ACC112 (cell line): Measurements from ENCODE around the gene MRPL34.

Source experiments
- H2AFZ ChIP-seq: fragments of 200-600 bp; sonication (generic); one replicate; pipeline ENCODE4 v1.6.0; 2017; ENCODE audit warnings: antibody characterized with exemption, low read length; ENCODE audit not compliant: unreplicated experiment
- H3K27ac ChIP-seq: fragments of 200-600 bp; sonication (generic); 2 replicates; pipeline ENCODE4 v1.5.1; 2014; ENCODE audit warnings: low read depth, mild to moderate bottlenecking, antibody characterized with exemption, low read length, moderate library complexity
- H3K27me3 ChIP-seq: fragments of 200-600 bp; sonication (generic); 2 replicates; pipeline ENCODE4 v1.6.1; 2014; ENCODE audit warnings: mild to moderate bottlenecking, antibody characterized with exemption, low read length, moderate library complexity, mixed read lengths; ENCODE audit not compliant: insufficient read depth
- H3K36me3 ChIP-seq: fragments of 200-600 bp; sonication (generic); 2 replicates; pipeline ENCODE4 v1.6.1; 2016; ENCODE audit warnings: mild to moderate bottlenecking, antibody characterized with exemption, low read length, moderate library complexity, mixed read lengths; ENCODE audit not compliant: insufficient read depth
- H3K4me1 ChIP-seq: fragments of 200-600 bp; sonication (generic); one replicate; pipeline ENCODE4 v1.6.1; 2016; ENCODE audit warnings: low read length, mixed read lengths; ENCODE audit not compliant: insufficient read depth, unreplicated experiment, control insufficient read depth
- H3K4me3 ChIP-seq: fragments of 200-600 bp; sonication (generic); 2 replicates; pipeline ENCODE4 v1.5.1; 2014; ENCODE audit warnings: mild to moderate bottlenecking, low read depth, low read length
- H3K79me2 ChIP-seq: fragments of 200-600 bp; sonication (generic); one replicate; pipeline ENCODE4 v1.6.0; 2016; ENCODE audit warnings: low read length; ENCODE audit not compliant: control insufficient read depth, unreplicated experiment, insufficient read depth

MRPL34 gene

DNA sequence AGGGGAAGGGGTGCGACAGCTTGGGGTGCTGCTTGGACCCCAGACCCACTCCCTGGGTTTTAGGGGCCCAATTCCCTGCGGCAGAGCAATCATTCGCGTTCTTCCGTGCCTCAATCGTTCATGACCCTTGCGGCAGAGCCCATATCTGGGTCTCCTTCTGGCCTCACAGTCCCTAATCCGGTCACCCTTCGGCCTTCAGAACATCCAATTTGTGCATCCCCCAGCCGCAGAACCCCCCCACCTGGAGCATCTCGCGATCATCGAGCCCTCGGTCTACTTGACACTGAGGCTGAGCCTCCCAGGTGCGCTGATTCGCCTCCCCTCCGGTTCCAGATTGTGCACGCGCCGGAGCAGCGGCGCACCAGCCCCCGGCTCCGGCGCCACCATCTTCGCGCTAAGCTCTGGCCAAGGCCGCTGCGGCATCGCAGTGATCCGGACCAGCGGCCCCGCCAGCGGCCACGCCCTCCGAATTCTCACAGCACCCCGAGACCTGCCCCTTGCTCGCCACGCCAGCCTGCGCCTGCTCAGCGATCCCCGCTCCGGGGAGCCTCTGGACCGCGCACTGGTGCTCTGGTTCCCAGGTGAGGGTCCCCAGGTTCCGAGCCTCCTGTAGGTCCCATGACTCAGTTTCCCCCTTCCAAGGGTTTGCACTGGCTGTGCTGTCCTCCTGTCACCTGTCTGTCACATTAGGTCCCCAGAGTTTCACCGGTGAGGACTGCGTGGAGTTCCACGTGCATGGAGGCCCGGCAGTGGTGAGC, 32.2 kb downstream of the MRPL34 start:
- peak overlapping the region; percentile 5; the same call in 1 of the 2 replicates for H3K27ac ChIP-seq
- H3K4me3 ChIP-seq = peak overlapping the region; percentile 87
- peak overlapping the region; percentile 96 for H2AFZ ChIP-seq
- no peaks in the 10 kb centered on the region for H3K27me3 ChIP-seq
- peaks cover 3% of the 10 kb centered on the region for H3K79me2 ChIP-seq
- peaks cover 5% of the 10 kb centered on the region for H3K4me1 ChIP-seq
- no peaks in the 10 kb centered on the region; the same call in 1 of the 2 replicates for H3K36me3 ChIP-seq

- Histone ChIP-seq H3K79me2 (peaks cover 3% of the 10 kb centered on the region), H3K27ac (no peak overlapping the region), H2AFZ (no peak overlapping the region)
Observed at GRCh38 chr19:17338433-17339078, 32.9 kb downstream of the MRPL34 start.

GRCh38 chr19:17339088-17339741, 33.5 kb downstream of the MRPL34 start:
- Histone ChIP-seq H2AFZ (no peak overlapping the region), H3K27me3 (no peaks in the 10 kb centered on the region), H3K27ac (no peak overlapping the region), H3K79me2 (peaks cover 3% of the 10 kb centered on the region), H3K4me1 (peaks cover 5% of the 10 kb centered on the region), H3K4me3 (no peak overlapping the region; the same call in 1 of the 2 replicates), H3K36me3 (no peaks in the 10 kb centered on the region; the same call in 1 of the 2 replicates)

More at GRCh38 chr19:17338433-17339078, 32.9 kb downstream of the MRPL34 start:
- no peaks in the 10 kb centered on the region; the same call in 1 of the 2 replicates for H3K36me3 ChIP-seq
- H3K4me3 ChIP-seq = peak overlapping the region; percentile 87
- peaks cover 5% of the 10 kb centered on the region for H3K4me1 ChIP-seq
- H3K27me3 ChIP-seq = no peaks in the 10 kb centered on the region

- Histone ChIP-seq H3K27ac (no peak overlapping the region), H3K4me1 (peaks cover 5% of the 10 kb centered on the region), H3K79me2 (peaks cover 3% of the 10 kb centered on the region), H3K4me3 (no peak overlapping the region), H2AFZ (no peak overlapping the region), H3K27me3 (no peaks in the 10 kb centered on the region), H3K36me3 (no peaks in the 10 kb centered on the region; the same call in 1 of the 2 replicates)
Observed at GRCh38 chr19:17340302-17340870, 34.7 kb downstream of the MRPL34 start.

DNA sequence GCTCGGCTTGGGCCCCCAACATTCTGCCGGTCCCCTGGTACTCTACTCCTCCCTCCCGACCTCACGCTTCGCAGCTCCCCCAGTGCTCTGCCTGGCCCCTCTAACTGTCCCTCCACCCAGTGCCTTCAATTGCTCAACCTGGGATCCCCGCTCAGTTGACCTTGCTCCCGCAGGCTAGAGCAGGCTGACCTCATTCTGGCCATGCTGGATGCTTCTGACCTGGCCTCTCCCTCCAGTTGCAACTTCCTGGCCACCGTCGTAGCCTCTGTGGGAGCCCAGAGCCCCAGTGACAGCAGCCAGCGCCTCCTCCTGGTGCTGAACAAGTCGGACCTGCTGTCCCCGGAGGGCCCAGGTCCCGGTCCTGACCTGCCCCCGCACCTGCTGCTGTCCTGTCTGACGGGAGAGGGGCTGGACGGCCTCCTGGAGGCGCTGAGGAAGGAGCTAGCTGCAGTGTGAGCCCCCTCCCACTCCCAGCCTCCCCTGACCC, 35.2 kb downstream of the MRPL34 start:
- H2AFZ ChIP-seq = no peak overlapping the region
- peaks cover 3% of the 10 kb centered on the region for H3K79me2 ChIP-seq
- no peaks in the 10 kb centered on the region; the same call in 1 of the 2 replicates for H3K36me3 ChIP-seq
- H3K27ac ChIP-seq = no peak overlapping the region
- peaks cover 5% of the 10 kb centered on the region for H3K4me1 ChIP-seq
- no peaks in the 10 kb centered on the region for H3K27me3 ChIP-seq
- H3K4me3 ChIP-seq = no peak overlapping the region

GRCh38 chr19:17341386-17341785, 35.7 kb downstream of the MRPL34 start:
- H3K4me1 ChIP-seq = peaks cover 5% of the 10 kb centered on the region
- no peak overlapping the region for H3K4me3 ChIP-seq
- peaks cover 3% of the 10 kb centered on the region for H3K79me2 ChIP-seq
- no peaks in the 10 kb centered on the region for H3K27me3 ChIP-seq
- H3K27ac ChIP-seq = no peak overlapping the region
- no peak overlapping the region for H2AFZ ChIP-seq
- no peaks in the 10 kb centered on the region; the same call in 1 of the 2 replicates for H3K36me3 ChIP-seq

DNA sequence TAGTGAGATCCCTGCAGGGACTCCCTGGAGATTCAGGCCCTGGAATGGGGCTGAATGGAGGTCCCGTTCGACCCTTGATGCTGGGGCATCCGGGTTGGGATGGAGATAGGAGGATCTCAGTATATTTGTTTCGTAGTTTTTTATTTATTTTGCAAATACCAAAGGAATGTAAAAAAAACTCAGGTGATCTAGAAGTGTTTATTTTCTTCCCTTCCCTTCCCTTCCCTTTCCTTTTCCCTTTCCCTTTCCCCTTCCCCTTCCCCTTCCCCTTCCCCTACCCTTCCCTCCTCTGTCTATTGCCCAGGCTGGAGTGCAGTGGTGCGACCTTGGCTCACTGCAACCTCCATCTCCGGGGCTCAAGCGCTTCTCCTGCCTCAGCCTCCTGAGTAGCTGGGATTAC, 36.2 kb downstream of the MRPL34 start:
- Histone ChIP-seq H3K36me3 (no peaks in the 10 kb centered on the region; the same call in 1 of the 2 replicates), H3K27ac (no peak overlapping the region), H3K79me2 (peaks cover 3% of the 10 kb centered on the region), H3K4me1 (peaks cover 5% of the 10 kb centered on the region), H3K27me3 (no peaks in the 10 kb centered on the region), H3K4me3 (no peak overlapping the region), H2AFZ (no peak overlapping the region)

DNA sequence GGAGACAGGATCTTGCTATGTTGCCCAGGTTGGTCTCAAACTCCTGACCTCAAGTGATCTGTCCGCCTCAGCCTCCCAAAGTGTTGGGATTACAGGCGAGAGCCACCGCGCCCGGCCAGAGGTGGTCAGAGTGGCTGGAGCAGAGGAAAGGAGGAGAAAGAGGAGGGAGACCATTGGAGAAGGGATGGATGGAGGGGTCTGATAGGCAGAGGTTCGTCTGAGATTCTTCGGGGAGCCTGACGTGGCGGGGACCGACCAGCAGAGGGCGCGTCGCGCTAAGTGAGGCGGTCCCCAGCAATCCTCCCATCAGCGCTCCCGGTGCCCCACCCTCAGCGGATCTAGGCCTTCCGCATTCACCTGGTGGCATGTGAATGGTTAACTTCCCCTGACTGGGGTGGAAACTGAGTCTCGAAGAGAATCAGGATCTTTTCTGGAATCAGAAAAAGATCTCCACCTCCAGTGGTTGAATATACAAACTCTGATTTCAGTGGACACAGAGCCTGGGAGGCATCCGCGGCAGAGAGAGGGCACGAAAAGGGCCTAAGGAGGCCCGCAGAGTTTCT, 40.5 kb downstream of the MRPL34 start:
- Histone ChIP-seq H3K27ac (no peak overlapping the region), H2AFZ (no peak overlapping the region), H3K27me3 (no peaks in the 10 kb centered on the region), H3K79me2 (no peaks in the 10 kb centered on the region), H3K4me3 (no peak overlapping the region), H3K36me3 (no peaks in the 10 kb centered on the region), H3K4me1 (peaks cover 12% of the 10 kb centered on the region)

- Histone ChIP-seq H3K79me2 (no peaks in the 10 kb centered on the region), H2AFZ (no peak overlapping the region), H3K4me1 (peaks cover 12% of the 10 kb centered on the region), H3K36me3 (no peaks in the 10 kb centered on the region), H3K27me3 (no peaks in the 10 kb centered on the region), H3K27ac (peak overlapping the region; percentile 36; the same call in 1 of the 2 replicates), H3K4me3 (no peak overlapping the region)
Observed at GRCh38 chr19:17347361-17347760, 41.7 kb downstream of the MRPL34 start.

DNA sequence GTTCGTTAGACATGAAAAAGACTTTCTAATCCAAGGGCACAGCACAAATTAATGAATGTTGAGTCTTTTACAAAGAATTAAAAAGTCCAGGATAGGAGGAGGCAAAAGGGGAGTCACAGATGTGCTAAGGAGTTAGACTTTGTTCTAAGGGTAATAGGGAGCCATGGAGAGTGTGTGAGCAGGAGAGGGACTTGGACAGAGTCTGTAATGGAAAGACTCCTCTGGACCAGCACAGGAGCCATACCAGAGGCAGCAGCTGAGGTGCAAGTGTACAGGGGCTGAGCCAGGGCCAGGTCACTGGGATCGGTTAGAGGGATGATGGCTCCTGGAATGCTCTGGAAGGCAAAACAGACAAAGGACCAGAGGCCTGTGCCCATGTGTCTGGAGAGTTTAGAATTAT, 42.2 kb downstream of the MRPL34 start:
- H3K4me1 ChIP-seq = peaks cover 12% of the 10 kb centered on the region
- no peaks in the 10 kb centered on the region for H3K36me3 ChIP-seq
- H3K4me3 ChIP-seq = no peak overlapping the region
- H3K27me3 ChIP-seq = no peaks in the 10 kb centered on the region
- no peaks in the 10 kb centered on the region for H3K79me2 ChIP-seq
- no peak overlapping the region for H2AFZ ChIP-seq
- H3K27ac ChIP-seq = peak overlapping the region; percentile 36; the same call in 1 of the 2 replicates
